T-helper 17 cell (primary cell): ENCODE data around the gene TIGD7. TPM values are rescaled to one million over a fixed set of nuclear protein-coding genes. Genes with fewer than 3 reads are reported as not detected.

ENCODE experiments used
- total RNA-seq, 4 donors: library from RNA in 2 of 4; stranded (reverse) in 2 of 4; gene quantifications; one replicate each; pipeline ENCODE4 v1.2.3 and lab custom pipeline; 2022 to 2026

Gene TIGD7
- total RNA-seq, 2 donors from 2014 or later: 1.9 TPM

Other genes with a start within 250 kb of the TIGD7 start
- gene IL32, start 239.8 kb downstream of the TIGD7 start, total RNA-seq: 1,000 to 10,000 TPM; 1,099 to 1,147 TPM
- gene ZSCAN10, start 206.1 kb downstream of the TIGD7 start, total RNA-seq: under 1 TPM; 0.12 to 0.26 TPM
- not detected for gene ZNF205, start 192.8 kb downstream of the TIGD7 start, total RNA-seq
- gene ZNF213, start 170.4 kb downstream of the TIGD7 start, total RNA-seq: 1 to 10 TPM; 3.1 to 3.4 TPM
- not detected for gene OR1F1, start 117.2 kb downstream of the TIGD7 start, total RNA-seq
- gene ZNF200, start 70.3 kb downstream of the TIGD7 start, total RNA-seq: 1 to 10 TPM; 3.2 to 4.8 TPM
- 1 to 10 TPM in 1 of 2 donors, under 1 TPM in 1; 0.81 to 2.2 TPM for gene MEFV, start 48.8 kb downstream of the TIGD7 start, total RNA-seq
- gene ZNF263, start 21.9 kb downstream of the TIGD7 start, total RNA-seq: 10 to 100 TPM; 21.2 to 26.4 TPM
- gene ZNF75A, start 67 bp upstream of the TIGD7 start, total RNA-seq: 10 to 100 TPM; 26.3 to 28.1 TPM
- not detected for gene OR2C1, start 50.5 kb upstream of the TIGD7 start, total RNA-seq
- 1 to 10 TPM; 5.9 to 6.3 TPM for gene ZSCAN32, start 95.6 kb upstream of the TIGD7 start, total RNA-seq
- gene ZNF174, start 95.8 kb upstream of the TIGD7 start, total RNA-seq: 1 to 10 TPM; 4.4 to 5.4 TPM
- 1 to 10 TPM; 3.0 to 3.2 TPM for gene ZNF597, start 138.1 kb upstream of the TIGD7 start, total RNA-seq
- gene NAA60, start 138.2 kb upstream of the TIGD7 start, total RNA-seq: 10 to 100 TPM; 34.8 to 44.5 TPM
- not detected for gene C16orf90, start 190.1 kb upstream of the TIGD7 start, total RNA-seq
- 10 to 100 TPM; 10.7 to 19.0 TPM for gene CLUAP1, start 195.6 kb upstream of the TIGD7 start, total RNA-seq